Lung (tissue), 12 donors: ENCODE measurements around the gene PIP5K1B. TPM values are rescaled to one million over a fixed set of nuclear protein-coding genes. Genes with fewer than 3 reads are reported as not detected.

Experiments
- ATAC-seq: fragments of 200-7000 bp; cut with Tn5 transposase; one replicate; pipeline ENCODE4 v1.9.1; 2020; ENCODE audit warnings: moderate number of reproducible peaks; ENCODE audit not compliant: insufficient read depth, low FRiP score
- DNase-seq, 3 donors: peaks; one replicate each; pipeline ENCODE4 v3.0.0-alpha.2; 2013 to 2017
- H3K27ac ChIP-seq, 2 donors: one replicate each; pipeline ENCODE4 v1.5.1; 2013; ENCODE audit warnings: mild to moderate bottlenecking in 2 of 2, moderate library complexity in 2 of 2, control low read depth in 1 of 2, inconsistent platforms in 1 of 2, low read depth in 1 of 2, low read length in 1 of 2
- H3K27me3 ChIP-seq, 3 donors: one replicate each; pipeline ENCODE4 v1.5.1; 2013; ENCODE audit warnings: low read length in 2 of 3; ENCODE audit not compliant: control insufficient read depth in 3 of 3, insufficient read depth in 3 of 3
- H3K36me3 ChIP-seq, 4 donors: one replicate each; pipeline ENCODE4 v1.5.1; 2013; ENCODE audit warnings: low read length in 4 of 4, mild to moderate bottlenecking in 1 of 4, moderate library complexity in 1 of 4; ENCODE audit not compliant: control insufficient read depth in 4 of 4, insufficient read depth in 4 of 4
- H3K4me1 ChIP-seq, 5 donors: one replicate each; pipeline ENCODE4 v1.5.1; 2013; ENCODE audit warnings: low read length in 5 of 5, mild to moderate bottlenecking in 2 of 5, moderate library complexity in 1 of 5; ENCODE audit not compliant: control insufficient read depth in 5 of 5, insufficient read depth in 5 of 5
- H3K4me3 ChIP-seq: one replicate; pipeline ENCODE4 v1.5.1; 2013; ENCODE audit warnings: mild to moderate bottlenecking, control low read depth, moderate library complexity
- H3K9ac ChIP-seq, 2 donors: one replicate each; pipeline ENCODE4 v1.5.1; 2013; ENCODE audit warnings: low read length in 2 of 2, control low read depth in 1 of 2; ENCODE audit not compliant: insufficient read depth in 1 of 2
- H3K9me3 ChIP-seq, 4 donors: one replicate each; pipeline ENCODE4 v1.5.1; 2013; ENCODE audit warnings: low read length in 3 of 4, mild to moderate bottlenecking in 1 of 4, moderate library complexity in 1 of 4; ENCODE audit not compliant: control insufficient read depth in 4 of 4, insufficient read depth in 3 of 4
- WGBS, 2 donors: extraction: QIAGEN DNeasy Blood & Tissue Kit; methylation state at CpG; one replicate each; pipeline ENCODE4 v1.1.7; 2013; 5-methylcytosine and 5-hydroxymethylcytosine counted together
- polyA plus RNA-seq, 2 donors: library from polyadenylated mRNA; stranded (reverse); fragments of 200-250 nt; gene quantifications; one replicate each; pipeline ENCODE4 v1.2.1, GENCODE V29; 2013
- total RNA-seq, 2 donors: library from RNA; depleted of rRNA in 1 of 2; stranded (reverse); fragments of >200 nt in 1 of 2; gene quantifications; one replicate each; pipeline ENCODE4 v1.2.1, GENCODE V29; 2014 to 2021
- TF ChIP-seq, protein P1 (sequence below): IDR thresholded peaks from 2 replicates; pipeline ENCODE4 v1.5.1; 2012; ENCODE audit warnings: mild to moderate bottlenecking; ENCODE audit errors: control extremely low read depth, extremely low read depth
- donor health status: control.
- donor health status: control.
- donor health status: Bipolar disorder and iron deficiency.
- donor health status: healthy.
- donor health status: DM: yes; HTN: yes; CAD: no.

PIP5K1B gene
- total and polyA plus RNA-seq, 4 donors: 6.6 to 28.2 (median 15.6) TPM

DNA sequence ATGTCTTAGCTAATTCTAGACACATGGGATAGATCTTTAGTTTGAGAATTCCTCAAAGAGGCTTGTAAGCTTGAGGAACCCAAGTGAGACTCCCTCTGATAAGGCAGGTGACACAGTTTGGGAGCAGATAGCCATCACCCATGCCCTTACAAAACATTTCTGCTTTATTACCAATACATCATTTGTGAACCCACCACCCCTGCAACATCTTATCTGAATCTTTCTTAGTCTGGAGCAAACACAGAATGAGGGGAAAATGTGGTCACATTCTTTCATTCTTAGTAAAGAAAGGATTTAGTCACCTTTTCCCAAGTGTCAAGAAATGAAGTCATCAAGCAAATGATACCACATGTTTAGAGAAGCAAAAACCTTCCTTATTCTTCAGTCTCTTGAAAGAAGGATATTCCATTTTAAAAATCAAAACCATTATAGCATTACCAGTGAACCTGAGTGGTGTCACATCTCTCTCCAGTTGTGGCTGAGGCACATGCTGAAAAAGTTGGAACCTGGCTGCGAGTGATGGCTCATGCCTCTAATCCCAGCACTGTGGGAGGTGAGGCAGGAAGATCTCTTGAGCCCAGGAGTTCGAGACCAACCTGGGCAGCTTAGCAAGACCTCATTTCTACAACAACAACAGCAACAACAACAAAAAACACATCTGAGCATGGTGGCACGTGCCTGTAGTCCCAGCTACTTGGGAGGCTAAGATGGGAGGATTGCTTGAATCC, 243.0 kb downstream of the PIP5K1B start:
- TF ChIP-seq, protein P1, sequence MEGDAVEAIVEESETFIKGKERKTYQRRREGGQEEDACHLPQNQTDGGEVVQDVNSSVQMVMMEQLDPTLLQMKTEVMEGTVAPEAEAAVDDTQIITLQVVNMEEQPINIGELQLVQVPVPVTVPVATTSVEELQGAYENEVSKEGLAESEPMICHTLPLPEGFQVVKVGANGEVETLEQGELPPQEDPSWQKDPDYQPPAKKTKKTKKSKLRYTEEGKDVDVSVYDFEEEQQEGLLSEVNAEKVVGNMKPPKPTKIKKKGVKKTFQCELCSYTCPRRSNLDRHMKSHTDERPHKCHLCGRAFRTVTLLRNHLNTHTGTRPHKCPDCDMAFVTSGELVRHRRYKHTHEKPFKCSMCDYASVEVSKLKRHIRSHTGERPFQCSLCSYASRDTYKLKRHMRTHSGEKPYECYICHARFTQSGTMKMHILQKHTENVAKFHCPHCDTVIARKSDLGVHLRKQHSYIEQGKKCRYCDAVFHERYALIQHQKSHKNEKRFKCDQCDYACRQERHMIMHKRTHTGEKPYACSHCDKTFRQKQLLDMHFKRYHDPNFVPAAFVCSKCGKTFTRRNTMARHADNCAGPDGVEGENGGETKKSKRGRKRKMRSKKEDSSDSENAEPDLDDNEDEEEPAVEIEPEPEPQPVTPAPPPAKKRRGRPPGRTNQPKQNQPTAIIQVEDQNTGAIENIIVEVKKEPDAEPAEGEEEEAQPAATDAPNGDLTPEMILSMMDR: no peak
- Histone ChIP-seq H3K27ac (no peak overlapping the region), H3K9me3 (no peaks in the 10 kb centered on the region), H3K27me3 (no peaks in the 10 kb centered on the region), H3K9ac (no peak overlapping the region), H3K4me3 (no peak overlapping the region), H3K4me1 (peaks cover 0 to 3% (median 0%) of the 10 kb centered on the region in 5 donors), H3K36me3 (peaks cover 0 to 2% (median 0%) of the 10 kb centered on the region in 4 donors)
- WGBS, 2 donors: 89 to 95% methylated on average over 3 of the region's 3 CpGs
- DNase-seq (no peak), ATAC-seq (no peak)

GRCh38 chr9:68949271-68950000, 244.4 kb downstream of the PIP5K1B start:
- peaks cover 0 to 4% (median 0%) of the 10 kb centered on the region in 5 donors for H3K4me1 ChIP-seq
- H3K27ac ChIP-seq: no peak overlapping the region
- H3K4me3 ChIP-seq: no peak overlapping the region
- TF ChIP-seq, protein P1: no peak
- ATAC-seq (no peak), DNase-seq (peak in 2 of 3 donors; percentile 32 to 46)
- H3K9me3 ChIP-seq: no peaks in the 10 kb centered on the region
- H3K9ac ChIP-seq: no peak overlapping the region
- peaks cover 0 to 2% (median 0%) of the 10 kb centered on the region in 4 donors for H3K36me3 ChIP-seq
- H3K27me3 ChIP-seq: no peaks in the 10 kb centered on the region
- 79 to 80% methylated on average over 13 of the region's 13 CpGs for WGBS, 2 donors

- 71 to 89% methylated on average over 4 of the region's 4 CpGs for WGBS, 2 donors
- DNase-seq: no peak
These were observed 245.1 kb downstream of the PIP5K1B start for GRCh38 chr9:68950188-68950587.

More at GRCh38 chr9:68950188-68950587, 245.1 kb downstream of the PIP5K1B start:
- Histone ChIP-seq H3K27me3 (no peaks in the 10 kb centered on the region), H3K36me3 (peaks cover 0 to 2% (median 0%) of the 10 kb centered on the region in 4 donors), H3K9me3 (no peaks in the 10 kb centered on the region), H3K27ac (no peak overlapping the region), H3K4me1 (peaks cover 0 to 7% (median 0%) of the 10 kb centered on the region in 5 donors), H3K4me3 (no peak overlapping the region), H3K9ac (no peak overlapping the region)
- TF ChIP-seq, protein P1: no peak
- no peak for ATAC-seq
